SH-SY5Y (cell line): ENCODE measurements around the gene ATRN.

Source experiments
- GATA2 ChIP-seq: IDR thresholded peaks from 2 replicates; pipeline ENCODE4 v1.6.1; 2011; ENCODE audit warnings: mild to moderate bottlenecking, low read depth, low read length
- GATA3 ChIP-seq: IDR thresholded peaks from 2 replicates; pipeline ENCODE4 v1.6.1; 2011; ENCODE audit warnings: low read depth, mild to moderate bottlenecking, low read length, moderate library complexity

DNA sequence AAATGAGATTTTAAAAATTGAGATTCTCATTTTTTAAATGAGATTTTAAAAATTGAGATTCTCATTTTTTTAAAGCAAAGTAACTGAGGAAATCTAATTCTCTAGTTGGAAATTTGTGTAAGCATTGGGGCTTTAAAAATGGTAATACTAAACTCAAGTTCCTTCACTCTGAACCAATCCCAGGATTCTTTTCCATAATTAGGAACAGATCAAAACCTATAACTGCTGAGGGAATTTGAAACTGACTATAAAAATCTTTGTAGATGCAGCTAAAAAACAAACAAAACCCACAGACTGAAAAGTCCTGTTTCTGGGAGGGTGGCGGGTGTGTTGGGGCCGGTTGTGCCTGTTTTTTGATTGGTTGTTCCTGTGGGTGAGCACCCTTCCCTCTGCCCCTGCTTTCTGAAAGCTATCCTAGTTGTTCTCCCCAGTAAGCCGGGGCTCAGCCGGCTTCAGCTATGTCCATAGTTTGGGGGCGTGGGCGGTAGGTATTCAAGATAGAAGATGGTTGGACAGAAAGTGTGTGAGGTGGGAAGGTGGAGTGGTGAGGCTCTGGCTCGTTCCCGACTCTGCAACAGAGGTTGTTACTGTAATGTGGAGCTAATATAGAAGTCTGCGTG lies 143.1 kb downstream of the ATRN start:
- no peak for TF ChIP-seq GATA2
- no peak for TF ChIP-seq GATA3
